Stimulated activated CD4-positive, alpha-beta T cell treated with anti-CD3 and anti-CD28 coated beads, Interleukin-12 subunit alpha, Interleukin-12 subunit beta, amount 100 ng/mL, for 24 hours (primary cell): ENCODE results near the gene KREMEN1.

Experiments
- DNase-seq, 2 experiments: peaks; one replicate each; pipeline ENCODE4 v3.0.0-alpha.2; 2020; ENCODE audit warnings: low read depth in 2 of 2

The KREMEN1 gene

GRCh38 chr22:29149841-29150555 is 77.2 kb downstream of the KREMEN1 start:
- no peak for DNase-seq

- DNase-seq, result no peak
Measured at GRCh38 chr22:29150701-29151100, 77.9 kb downstream of the KREMEN1 start.

GRCh38 chr22:29151316-29151715 is 78.5 kb downstream of the KREMEN1 start:
- no peak for DNase-seq

- DNase-seq, result no peak
Measured at GRCh38 chr22:29152045-29152953, 79.5 kb downstream of the KREMEN1 start.

GRCh38 chr22:29152954-29153719 is 80.3 kb downstream of the KREMEN1 start:
- DNase-seq, result no peak

GRCh38 chr22:29154364-29155048 is 81.7 kb downstream of the KREMEN1 start:
- DNase-seq, result peak; percentile 23 to 61

GRCh38 chr22:29155966-29156365 is 83.1 kb downstream of the KREMEN1 start:
- DNase-seq, result no peak

- DNase-seq, result no peak
Measured at GRCh38 chr22:29156507-29156906, 83.7 kb downstream of the KREMEN1 start.

- no peak for DNase-seq
Measured at GRCh38 chr22:29157759-29158535, 85.1 kb downstream of the KREMEN1 start.

GRCh38 chr22:29158546-29158945 is 85.7 kb downstream of the KREMEN1 start:
- DNase-seq, result no peak

GRCh38 chr22:29163808-29164207 is 91.0 kb downstream of the KREMEN1 start:
- no peak for DNase-seq

GRCh38 chr22:29165321-29166060 is 92.7 kb downstream of the KREMEN1 start:
- DNase-seq, result no peak

- no peak for DNase-seq
Measured at GRCh38 chr22:29166180-29166579, 93.3 kb downstream of the KREMEN1 start.

- DNase-seq, result peak in 1 of 2 experiments; percentile 65
Measured at GRCh38 chr22:29167032-29167911, 94.4 kb downstream of the KREMEN1 start.

- no peak for DNase-seq
Measured at GRCh38 chr22:29171721-29172120, 98.9 kb downstream of the KREMEN1 start.

- no peak for DNase-seq
Measured at GRCh38 chr22:29172216-29172615, 99.4 kb downstream of the KREMEN1 start.

GRCh38 chr22:29175312-29175835 is 102.5 kb downstream of the KREMEN1 start:
- DNase-seq, result no peak

GRCh38 chr22:29183971-29184848 is 111.4 kb downstream of the KREMEN1 start:
- DNase-seq, result no peak
